Activated CD8-positive, alpha-beta T cell treated with anti-CD3 and anti-CD28 coated beads, Interleukin-2, amount 10 ng/mL, durations not matched to agents 7 days and 5 days (primary cell): ENCODE data around the gene FBLN2. TPM values are rescaled to one million over a fixed set of nuclear protein-coding genes. Genes with fewer than 3 reads are reported as not detected.

Source experiments
- ATAC-seq: fragments of 150-1000 bp; cut with Tn5 transposase; one replicate; pipeline ENCODE4 v1.10.0; 2021; ENCODE audit warnings: moderate library complexity
- CTCF ChIA-PET: fragments of 350-600 bp; sonication (Branson Sonifier 250); formaldehyde crosslinking; loops from one replicate; lab custom pipeline; 2021; ENCODE audit warnings: antibody characterized with exemption; lab: Charles Lee
- POLR2A ChIA-PET: fragments of 350-600 bp; sonication (Branson Sonifier 250); formaldehyde crosslinking; loops from one replicate; lab custom pipeline; 2021; ENCODE audit warnings: antibody characterized with exemption; lab: Charles Lee
- DNase-seq: peaks from one replicate; pipeline ENCODE4 v3.0.0-alpha.2; 2020
- H3K27ac Mint-ChIP-seq: one replicate; pipeline ENCODE4 v1.8.0; 2021; ENCODE audit warnings: mild to moderate bottlenecking, mixed read lengths
- H3K27me3 Mint-ChIP-seq: one replicate; pipeline ENCODE4 v1.8.0; 2021; ENCODE audit warnings: low read depth, mixed read lengths
- H3K36me3 Mint-ChIP-seq: one replicate; pipeline ENCODE4 v1.8.0; 2021; ENCODE audit warnings: low read depth, mixed read lengths
- H3K4me1 Mint-ChIP-seq: one replicate; pipeline ENCODE4 v1.8.0; 2021; ENCODE audit warnings: low read depth, mixed read lengths
- H3K4me3 Mint-ChIP-seq: one replicate; pipeline ENCODE4 v1.8.0; 2021; ENCODE audit warnings: mild to moderate bottlenecking, mixed read lengths
- H3K9me3 Mint-ChIP-seq: one replicate; pipeline ENCODE4 v1.8.0; 2022; ENCODE audit warnings: mixed read lengths; ENCODE audit not compliant: insufficient read depth
- total RNA-seq, 2 experiments: library from RNA; stranded (reverse); gene quantifications; one replicate each; pipeline ENCODE4 v1.2.3, GENCODE V29; 2021

The FBLN2 gene
- total RNA-seq, 2 experiments from 2014 or later = 1.8 to 2.6 TPM

DNA sequence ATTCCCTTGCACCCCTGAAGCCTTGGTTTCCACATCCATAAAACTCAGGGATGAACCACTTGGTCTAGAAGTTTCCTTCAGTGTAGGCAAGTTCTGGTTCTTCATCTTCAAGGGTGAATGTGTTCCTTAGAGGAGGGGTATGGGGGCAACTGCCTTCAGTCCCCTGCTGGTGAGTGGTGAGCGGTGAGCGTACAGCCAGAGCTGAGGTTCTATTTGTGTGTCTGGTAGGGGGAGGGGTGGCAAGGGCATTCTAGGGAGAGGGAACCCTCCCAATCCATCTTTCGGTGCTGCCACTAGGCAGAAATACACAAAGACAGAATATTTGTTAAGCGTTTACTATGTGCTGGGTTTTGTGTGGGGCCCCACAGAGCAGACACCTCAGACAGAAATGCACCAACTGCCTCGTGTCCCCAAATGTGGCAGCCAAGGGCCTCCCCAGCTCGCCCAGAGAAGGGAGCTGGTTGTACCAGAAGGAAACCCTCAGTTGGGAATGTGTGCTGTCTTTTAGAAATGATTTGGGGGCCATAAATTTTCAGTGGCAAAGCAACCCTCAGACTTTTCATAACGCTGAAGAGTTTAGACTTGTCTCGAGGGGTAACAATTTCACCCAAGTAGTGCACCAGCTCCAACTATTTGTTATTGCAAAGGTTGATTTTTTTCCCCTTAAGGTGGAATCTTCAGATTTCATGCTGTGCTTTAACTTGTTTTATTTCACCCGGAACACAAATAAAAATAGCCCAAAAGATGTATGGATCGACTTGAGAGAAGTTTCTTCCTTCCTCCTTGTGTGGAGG is 137.6 kb downstream of the FBLN2 start:
- no peak for ATAC-seq
- H3K4me3 Mint-ChIP-seq = no peak overlapping the region
- H3K27me3 Mint-ChIP-seq = no peaks in the 10 kb centered on the region
- no peaks in the 10 kb centered on the region for H3K36me3 Mint-ChIP-seq
- CTCF ChIA-PET = no interaction called here
- DNase-seq = no peak
- no peaks in the 10 kb centered on the region for H3K4me1 Mint-ChIP-seq
- no peaks in the 10 kb centered on the region for H3K9me3 Mint-ChIP-seq
- no peak overlapping the region for H3K27ac Mint-ChIP-seq
- POLR2A ChIA-PET = no interaction called here

DNA sequence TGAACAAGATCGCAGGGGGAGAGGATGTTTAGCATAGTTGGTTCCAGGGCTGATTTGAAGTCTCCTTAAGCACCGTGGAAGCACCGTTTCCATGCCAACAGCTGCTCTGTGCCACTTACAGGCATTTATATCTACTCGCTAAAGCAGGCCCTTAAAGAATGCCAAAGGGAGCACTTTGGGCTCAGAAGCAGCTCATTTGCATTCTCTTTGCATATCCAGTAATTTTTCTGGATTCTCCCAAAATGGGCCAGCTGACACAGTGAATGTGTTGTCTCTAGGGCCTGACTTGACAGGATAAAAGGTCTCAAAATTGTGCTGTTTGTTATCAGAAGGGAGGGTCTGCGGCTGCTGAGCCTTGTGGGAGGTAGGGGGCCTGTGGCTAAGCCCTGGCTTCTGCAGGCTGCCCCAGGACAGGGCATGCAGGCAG is 138.6 kb downstream of the FBLN2 start:
- no peaks in the 10 kb centered on the region for H3K9me3 Mint-ChIP-seq
- CTCF ChIA-PET = no interaction called here
- H3K27ac Mint-ChIP-seq = no peak overlapping the region
- no peaks in the 10 kb centered on the region for H3K36me3 Mint-ChIP-seq
- no peaks in the 10 kb centered on the region for H3K4me1 Mint-ChIP-seq
- POLR2A ChIA-PET = no interaction called here
- ATAC-seq = no peak
- no peak for DNase-seq
- H3K4me3 Mint-ChIP-seq = no peak overlapping the region
- H3K27me3 Mint-ChIP-seq = no peaks in the 10 kb centered on the region

Other genes starting within 250 kb of the FBLN2 start
- 100 to 1,000 TPM; 202 to 206 TPM for gene NUP210, start 128.8 kb upstream of the FBLN2 start, total RNA-seq
- gene HDAC11, start 68.8 kb upstream of the FBLN2 start, total RNA-seq = under 1 TPM; 0.87 to 0.99 TPM